Mesodermal cell (in vitro differentiated cells): ENCODE measurements around the gene SULF2.

Experiments used
- H3K27ac ChIP-seq: 2 replicates; pipeline ENCODE4 v1.7.0; 2013; ENCODE audit warnings: mild to moderate bottlenecking, low read depth, low read length, moderate library complexity; ENCODE audit not compliant: severe bottlenecking
- H3K36me3 ChIP-seq: 2 replicates; pipeline ENCODE4 v1.7.1; 2013; ENCODE audit warnings: mild to moderate bottlenecking, low read length, moderate library complexity; ENCODE audit not compliant: control insufficient read depth, insufficient read depth
- H3K4me1 ChIP-seq: one replicate; pipeline ENCODE4 v1.7.1; 2013; ENCODE audit warnings: mild to moderate bottlenecking, low read length; ENCODE audit not compliant: insufficient read depth, control insufficient read depth, poor library complexity, severe bottlenecking
- H3K4me3 ChIP-seq: 2 replicates; pipeline ENCODE4 v1.7.0; 2013; ENCODE audit warnings: low read length, control low read depth, mild to moderate bottlenecking; ENCODE audit not compliant: insufficient read depth, poor library complexity, severe bottlenecking; ENCODE audit errors: extremely low read depth
- H3K9me3 ChIP-seq: 2 replicates; pipeline ENCODE4 v1.7.1; 2013; ENCODE audit warnings: mild to moderate bottlenecking, low read length, moderate library complexity; ENCODE audit not compliant: control insufficient read depth
- WGBS, 2 experiments: methylation state at CpG; one replicate each; pipeline ENCODE4 v1.1.5; 2013; ENCODE audit warnings: missing lambda C conversion rate in 2 of 2; ENCODE audit not compliant: insufficient coverage in 2 of 2; 5-methylcytosine and 5-hydroxymethylcytosine counted together

SULF2 gene

GRCh38 chr20:47783828-47784598 lies 1.3 kb downstream of the SULF2 start:
- Histone ChIP-seq H3K27ac (no peak overlapping the region), H3K9me3 (no peaks in the 10 kb centered on the region), H3K4me3 (peak overlapping the region; percentile 60), H3K36me3 (peaks cover 26% of the 10 kb centered on the region), H3K4me1 (no peaks in the 10 kb centered on the region)
- whole genome bisulfite sequencing, 2 experiments, result 60 to 65% methylated on average over 4 to 10 of the region's 23 CpGs

GRCh38 chr20:47782920-47783552 lies 2.2 kb downstream of the SULF2 start:
- Histone ChIP-seq H3K4me3 (peak overlapping the region; percentile 60), H3K9me3 (no peaks in the 10 kb centered on the region), H3K36me3 (peaks cover 26% of the 10 kb centered on the region), H3K4me1 (no peaks in the 10 kb centered on the region), H3K27ac (no peak overlapping the region)
- WGBS, 2 experiments, result 100% methylated on average over 1 of the region's 2 CpGs; no CpG with 5 or more reads in 1 of the 2 experiments

- no peak overlapping the region for H3K4me3 ChIP-seq
- no peaks in the 10 kb centered on the region for H3K4me1 ChIP-seq
- WGBS, 2 experiments, result 94% methylated on average over 5 to 7 of the region's 7 CpGs
- H3K27ac ChIP-seq, result no peak overlapping the region
- no peaks in the 10 kb centered on the region for H3K9me3 ChIP-seq
- peaks cover 30% of the 10 kb centered on the region for H3K36me3 ChIP-seq
Observed at GRCh38 chr20:47782076-47782475, 3.2 kb downstream of the SULF2 start.

- WGBS, 2 experiments, result 87 to 96% methylated on average over 4 of the region's 4 CpGs
- Histone ChIP-seq H3K4me3 (no peak overlapping the region), H3K4me1 (no peaks in the 10 kb centered on the region), H3K9me3 (no peaks in the 10 kb centered on the region), H3K36me3 (peaks cover 35% of the 10 kb centered on the region), H3K27ac (no peak overlapping the region)
Observed at GRCh38 chr20:47781632-47782031, 3.6 kb downstream of the SULF2 start.

GRCh38 chr20:47780720-47781389 lies 4.4 kb downstream of the SULF2 start:
- H3K36me3 ChIP-seq, result peaks cover 42% of the 10 kb centered on the region
- no peaks in the 10 kb centered on the region for H3K9me3 ChIP-seq
- H3K27ac ChIP-seq, result no peak overlapping the region
- H3K4me1 ChIP-seq, result no peaks in the 10 kb centered on the region
- no peak overlapping the region for H3K4me3 ChIP-seq
- WGBS, 2 experiments, result 89% methylated on average over 9 of the region's 10 CpGs

GRCh38 chr20:47778398-47779354 lies 6.6 kb downstream of the SULF2 start:
- no peak overlapping the region for H3K27ac ChIP-seq

GRCh38 chr20:47777220-47777619 lies 8.1 kb downstream of the SULF2 start:
- no peak overlapping the region for H3K27ac ChIP-seq
- H3K4me3 ChIP-seq, result no peak overlapping the region
- peaks cover 59% of the 10 kb centered on the region for H3K36me3 ChIP-seq
- H3K4me1 ChIP-seq, result no peaks in the 10 kb centered on the region
- no peaks in the 10 kb centered on the region for H3K9me3 ChIP-seq
- WGBS, 2 experiments, result 96 to 100% methylated on average over 2 to 3 of the region's 4 CpGs

More at GRCh38 chr20:47778398-47779354, 6.6 kb downstream of the SULF2 start:
- Histone ChIP-seq H3K4me3 (no peak overlapping the region), H3K9me3 (no peaks in the 10 kb centered on the region), H3K4me1 (no peaks in the 10 kb centered on the region), H3K36me3 (peaks cover 55% of the 10 kb centered on the region)
- WGBS, 2 experiments, result 94 to 96% methylated on average over 14 to 15 of the region's 17 CpGs

GRCh38 chr20:47776639-47777038 lies 8.6 kb downstream of the SULF2 start:
- H3K36me3 ChIP-seq, result peaks cover 60% of the 10 kb centered on the region
- no peak overlapping the region for H3K27ac ChIP-seq
- no peaks in the 10 kb centered on the region for H3K4me1 ChIP-seq
- no peaks in the 10 kb centered on the region for H3K9me3 ChIP-seq
- no peak overlapping the region for H3K4me3 ChIP-seq
- 93 to 100% methylated on average over 1 to 4 of the region's 4 CpGs for WGBS, 2 experiments

- Histone ChIP-seq H3K4me3 (no peak overlapping the region), H3K27ac (no peak overlapping the region), H3K4me1 (no peaks in the 10 kb centered on the region), H3K36me3 (peaks cover 60% of the 10 kb centered on the region), H3K9me3 (no peaks in the 10 kb centered on the region)
- 97% methylated on average over 3 to 4 of the region's 5 CpGs for WGBS, 2 experiments
Observed at GRCh38 chr20:47775841-47776240, 9.4 kb downstream of the SULF2 start.

GRCh38 chr20:47775039-47775438 lies 10.2 kb downstream of the SULF2 start:
- peaks cover 65% of the 10 kb centered on the region for H3K36me3 ChIP-seq
- 94 to 99% methylated on average over 5 of the region's 5 CpGs for WGBS, 2 experiments
- no peak overlapping the region for H3K4me3 ChIP-seq
- no peaks in the 10 kb centered on the region for H3K4me1 ChIP-seq
- H3K27ac ChIP-seq, result no peak overlapping the region
- no peaks in the 10 kb centered on the region for H3K9me3 ChIP-seq
